ENCODE measurements around the gene CLDN34.

Gene CLDN34

DNA sequence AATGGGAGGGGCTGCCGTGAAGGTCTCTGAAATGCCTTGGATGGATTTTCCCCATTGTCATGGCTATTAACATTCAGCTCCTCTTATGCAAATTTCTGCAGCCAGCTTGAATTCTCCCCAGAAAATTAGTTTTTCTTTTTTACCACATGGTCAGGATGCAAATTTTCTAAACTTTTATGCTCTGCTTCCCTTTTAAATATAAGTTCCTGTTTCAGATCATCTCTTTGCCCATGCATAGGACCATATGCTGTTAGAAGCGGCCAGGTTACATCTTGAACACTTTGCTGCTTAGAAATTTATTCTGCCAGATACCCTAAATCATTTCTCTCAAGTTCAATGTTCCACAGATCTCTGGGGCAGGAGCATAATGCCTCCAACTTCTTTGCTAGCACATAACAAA lies 13.8 kb upstream of the CLDN34 start:
- Histone ChIP-seq H3K27me3 (no peaks in the 10 kb centered on the region), H3K9me3 (peaks cover 0 to 9% (median 8%) of the 10 kb centered on the region in 3 donors), H3K27ac (no peak overlapping the region), H3K4me1 (no peaks in the 10 kb centered on the region), H3K36me3 (no peaks in the 10 kb centered on the region), H3K4me3 (no peak overlapping the region)
- no peak for DNase-seq
- intact Hi-C loops (cut with DNase I; ENCODE audit: low total_unique reads): no loop called here
- TF ChIP-seq CTCF (IDR thresholded peaks at IDR 0.05): no peak

DNA sequence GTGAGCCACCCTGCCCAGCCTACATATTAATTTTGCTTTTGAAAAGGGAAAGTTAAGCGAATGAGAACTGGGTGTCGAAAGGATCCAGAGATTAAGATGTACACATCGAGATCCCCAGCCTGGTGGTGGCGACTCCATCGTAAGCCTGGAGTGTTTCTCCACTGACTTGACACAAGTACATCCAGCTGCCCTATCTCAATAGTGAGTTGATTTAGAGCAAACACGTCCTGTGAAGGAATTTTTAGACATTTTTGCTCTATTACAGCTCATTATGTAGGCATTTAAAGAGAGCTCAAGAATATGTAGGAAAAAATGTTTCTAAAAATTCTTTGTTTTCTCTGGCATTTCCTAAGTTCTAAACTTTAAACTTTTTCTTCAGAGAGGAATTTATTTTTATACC lies 11.7 kb upstream of the CLDN34 start:
- no peaks in the 10 kb centered on the region for H3K4me1 ChIP-seq
- DNase-seq: no peak
- intact Hi-C loops (cut with DNase I; ENCODE audit: low total_unique reads): no loop called here

DNA sequence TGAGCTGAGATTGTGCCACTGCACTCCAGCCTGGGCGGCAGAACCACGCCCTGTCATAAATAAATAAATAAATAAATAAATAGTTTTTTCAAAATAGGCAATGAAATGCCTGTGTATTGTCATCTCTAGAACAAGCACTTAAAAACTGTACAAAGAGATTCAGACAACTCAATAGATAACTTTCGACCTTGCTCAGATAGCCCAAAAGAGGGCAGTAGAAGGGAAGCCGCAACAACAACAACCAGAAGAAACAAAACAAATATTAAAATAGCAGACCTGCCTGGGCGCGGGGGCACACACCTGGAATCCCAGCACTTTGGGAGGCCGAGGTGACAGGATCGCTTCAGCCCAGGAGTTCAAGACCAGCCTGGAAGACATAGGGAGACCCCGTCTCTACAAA lies 9.4 kb upstream of the CLDN34 start:
- intact Hi-C loops (cut with DNase I; ENCODE audit: low total_unique reads): no loop called here
- Histone ChIP-seq H3K9me3 (peaks cover 0 to 8% (median 7%) of the 10 kb centered on the region in 3 donors), H3K36me3 (no peaks in the 10 kb centered on the region), H3K27ac (no peak overlapping the region), H3K4me3 (no peak overlapping the region), H3K27me3 (no peaks in the 10 kb centered on the region), H3K4me1 (no peaks in the 10 kb centered on the region)
- no peak for TF ChIP-seq CTCF (IDR thresholded peaks at IDR 0.05)
- no peak for DNase-seq

More for the DNA sequence above, 11.7 kb upstream of the CLDN34 start:
- H3K4me3 ChIP-seq: no peak overlapping the region
- no peak overlapping the region for H3K27ac ChIP-seq
- H3K27me3 ChIP-seq: no peaks in the 10 kb centered on the region
- TF ChIP-seq CTCF (IDR thresholded peaks at IDR 0.05): no peak
- H3K36me3 ChIP-seq: no peaks in the 10 kb centered on the region
- peaks cover 0 to 9% (median 8%) of the 10 kb centered on the region in 3 donors for H3K9me3 ChIP-seq

- no peak for TF ChIP-seq CTCF (IDR thresholded peaks at IDR 0.05)
Measured at GRCh38 chrX:9958183-9958582, 9.0 kb upstream of the CLDN34 start.

DNA sequence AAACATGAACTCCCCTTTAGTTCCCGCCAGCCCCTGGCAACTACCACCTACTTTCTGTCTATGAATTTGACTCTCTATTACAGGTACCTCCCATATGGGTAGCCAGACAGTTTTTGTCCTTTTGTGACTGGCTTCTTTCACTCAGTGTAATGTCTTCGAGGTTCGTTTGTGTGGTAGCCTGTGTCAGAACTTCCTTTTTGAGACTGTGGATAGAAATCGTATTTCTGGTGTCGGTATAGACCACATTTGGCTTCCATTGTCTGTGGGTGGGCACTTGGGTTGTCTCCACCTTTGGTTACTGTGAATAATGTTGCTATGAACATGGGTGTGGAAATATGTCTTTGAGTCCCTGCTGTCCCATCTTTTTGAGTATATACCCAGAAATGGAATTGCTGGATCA lies 5.4 kb upstream of the CLDN34 start:
- Histone ChIP-seq H3K4me3 (no peak overlapping the region), H3K27ac (no peak overlapping the region), H3K9me3 (no peaks in the 10 kb centered on the region), H3K36me3 (no peaks in the 10 kb centered on the region), H3K4me1 (no peaks in the 10 kb centered on the region), H3K27me3 (no peaks in the 10 kb centered on the region)
- TF ChIP-seq CTCF (IDR thresholded peaks at IDR 0.05): no peak
- no peak for DNase-seq
- intact Hi-C loops (cut with DNase I; ENCODE audit: low total_unique reads): no loop called here

More at GRCh38 chrX:9958183-9958582, 9.0 kb upstream of the CLDN34 start:
- Histone ChIP-seq H3K36me3 (no peaks in the 10 kb centered on the region), H3K27ac (no peak overlapping the region), H3K4me3 (no peak overlapping the region), H3K9me3 (peaks cover 0 to 8% (median 2%) of the 10 kb centered on the region in 3 donors), H3K27me3 (no peaks in the 10 kb centered on the region), H3K4me1 (no peaks in the 10 kb centered on the region)
- no peak for DNase-seq
- intact Hi-C loops (cut with DNase I; ENCODE audit: low total_unique reads): no loop called here

DNA sequence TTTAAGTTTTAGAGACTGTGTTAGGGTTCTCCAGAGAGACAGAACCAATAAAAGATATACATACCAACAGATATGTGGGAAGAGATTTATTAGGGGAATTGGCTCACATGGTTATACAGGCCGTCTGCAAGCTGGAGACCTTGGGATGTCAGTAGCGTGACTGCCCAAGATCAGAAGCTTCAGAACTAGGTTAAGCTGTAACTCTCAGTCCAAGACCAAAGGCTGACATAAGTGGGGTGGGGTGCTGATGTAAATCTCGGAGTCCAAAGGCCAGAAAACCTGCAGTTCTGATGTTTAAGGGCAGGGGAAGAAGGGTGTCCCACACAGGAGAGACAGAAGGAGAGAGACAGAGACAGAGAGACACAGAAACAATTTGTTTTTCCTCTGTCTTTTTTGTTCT lies 10.5 kb downstream of the CLDN34 start:
- H3K4me3 ChIP-seq: no peak overlapping the region
- no peaks in the 10 kb centered on the region for H3K4me1 ChIP-seq
- H3K9me3 ChIP-seq: peaks cover 0 to 22% (median 5%) of the 10 kb centered on the region in 3 donors
- no peak overlapping the region for H3K27ac ChIP-seq
- intact Hi-C loops (cut with DNase I; ENCODE audit: low total_unique reads): no loop called here
- H3K36me3 ChIP-seq: no peaks in the 10 kb centered on the region
- no peak for TF ChIP-seq CTCF (IDR thresholded peaks at IDR 0.05)
- DNase-seq: no peak
- no peaks in the 10 kb centered on the region for H3K27me3 ChIP-seq

All from tibial artery (tissue), 4 donors.